CD4-positive, CD25-positive, alpha-beta regulatory T cell (primary cell): Measurements from ENCODE around the gene CTBP2. TPM values are rescaled to one million over a fixed set of nuclear protein-coding genes. Genes with fewer than 3 reads are reported as not detected.

Experiments
- ATAC-seq, 2 donors: fragments of 150-1000 bp; cut with Tn5 transposase; one replicate each; pipeline ENCODE4 v1.10.0; 2021; ENCODE audit warnings: low read depth in 2 of 2, moderate number of reproducible peaks in 2 of 2, moderate library complexity in 1 of 2
- DNase-seq, 3 donors: peaks; one replicate each; pipeline versions ENCODE4 v3.0.0 to v3.0.0-alpha.2; 2012 to 2022; ENCODE audit warnings: mixed read lengths in 1 of 3
- H3K27ac ChIP-seq: one replicate; pipeline ENCODE4 v1.7.0; 2013; ENCODE audit warnings: mild to moderate bottlenecking, low read length; ENCODE audit not compliant: insufficient read depth, poor library complexity, severe bottlenecking
- H3K27me3 ChIP-seq: one replicate; pipeline ENCODE4 v1.7.0; 2013; ENCODE audit warnings: low read length; ENCODE audit not compliant: control insufficient read depth, insufficient read depth
- H3K36me3 ChIP-seq: one replicate; pipeline ENCODE4 v1.7.0; 2013; ENCODE audit warnings: mild to moderate bottlenecking, low read length, moderate library complexity; ENCODE audit not compliant: control insufficient read depth, insufficient read depth
- H3K4me1 ChIP-seq: 2 replicates; pipeline ENCODE4 v1.7.0; 2013; ENCODE audit warnings: mild to moderate bottlenecking, low read length; ENCODE audit not compliant: insufficient read depth, control insufficient read depth, poor library complexity, severe bottlenecking
- H3K4me3 ChIP-seq: one replicate; pipeline ENCODE4 v1.7.0; 2013; ENCODE audit warnings: low read depth, mild to moderate bottlenecking, low read length, moderate library complexity
- H3K9me3 ChIP-seq, 2 experiments: 1 replicate in 1 of 2; 2 replicates in 1 of 2; pipeline ENCODE4 v1.7.0; 2013; ENCODE audit warnings: low read length in 2 of 2, mild to moderate bottlenecking in 1 of 2, moderate library complexity in 1 of 2; ENCODE audit not compliant: control insufficient read depth in 2 of 2
- H3K27ac Mint-ChIP-seq, 3 donors: one replicate each; pipeline ENCODE4 v1.8.0; 2020 to 2022; ENCODE audit warnings: mild to moderate bottlenecking in 3 of 3, mixed read lengths in 3 of 3, moderate library complexity in 2 of 3
- H3K27me3 Mint-ChIP-seq: one replicate; pipeline ENCODE4 v1.8.0; 2022; ENCODE audit warnings: mild to moderate bottlenecking, mixed read lengths
- H3K36me3 Mint-ChIP-seq: one replicate; pipeline ENCODE4 v1.8.0; 2020; ENCODE audit warnings: mixed read lengths
- H3K4me1 Mint-ChIP-seq, 4 donors: one replicate each; pipeline ENCODE4 v1.8.0; 2020 to 2022; ENCODE audit warnings: mixed read lengths in 4 of 4, mild to moderate bottlenecking in 1 of 4
- H3K4me3 Mint-ChIP-seq, 4 donors: one replicate each; pipeline ENCODE4 v1.8.0; 2020 to 2022; ENCODE audit warnings: mild to moderate bottlenecking in 4 of 4, mixed read lengths in 4 of 4, moderate library complexity in 3 of 4
- H3K9me3 Mint-ChIP-seq, 7 donors: one replicate each; pipeline ENCODE4 v1.8.0; 2020 to 2022; ENCODE audit warnings: mixed read lengths in 7 of 7, mild to moderate bottlenecking in 3 of 7, moderate library complexity in 2 of 7
- polyA plus RNA-seq, 4 donors: library from polyadenylated mRNA; unstranded; fragments of 300-500 nt; fragmentation: Illumina TruSeq; gene quantifications; one replicate each; pipeline ENCODE4 v1.2.3, GENCODE V29; 2021
- total RNA-seq: library from RNA; stranded (reverse); gene quantifications from one replicate; pipeline ENCODE4 v1.2.3, GENCODE V29; 2022

The CTBP2 gene
- total and polyA plus RNA-seq, 5 donors from 2014 or later: 0.10 to 0.49 (median 0.13) TPM; not detected in 2

DNA sequence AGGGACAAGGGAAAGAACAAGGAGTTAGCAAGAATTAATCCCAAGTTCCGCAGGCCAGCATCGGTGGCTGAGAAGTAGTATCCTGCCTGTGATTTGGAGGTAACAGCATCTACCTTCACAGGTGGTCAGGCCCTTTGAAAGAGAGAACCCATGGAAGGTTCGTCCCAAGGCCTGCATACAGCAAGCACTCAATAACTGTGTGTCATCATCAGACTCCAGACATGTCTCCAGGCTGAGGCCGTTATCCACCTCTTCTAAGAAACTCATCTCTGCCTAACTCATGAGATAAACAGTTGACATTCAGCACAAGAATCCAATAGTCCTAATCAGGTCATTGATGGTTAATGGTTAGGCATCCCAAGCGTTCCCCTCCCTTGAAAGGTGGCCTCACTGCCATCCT is 45.0 kb downstream of the CTBP2 start:
- H3K36me3 ChIP-seq: no peaks in the 10 kb centered on the region
- ATAC-seq: no peak
- no peaks in the 10 kb centered on the region for H3K4me1 Mint-ChIP-seq
- no peak overlapping the region for H3K4me3 Mint-ChIP-seq
- no peak overlapping the region for H3K27ac Mint-ChIP-seq
- no peak overlapping the region for H3K27ac ChIP-seq
- H3K27me3 Mint-ChIP-seq: peaks cover 10% of the 10 kb centered on the region
- H3K27me3 ChIP-seq: no peaks in the 10 kb centered on the region
- H3K9me3 Mint-ChIP-seq: peaks cover 0 to 4% (median 0%) of the 10 kb centered on the region in 7 donors
- H3K36me3 Mint-ChIP-seq: no peaks in the 10 kb centered on the region
- H3K4me1 ChIP-seq: no peaks in the 10 kb centered on the region
- no peak for DNase-seq
- no peaks in the 10 kb centered on the region for H3K9me3 ChIP-seq
- H3K4me3 ChIP-seq: no peak overlapping the region

GRCh38 chr10:125114761-125115391 is 45.5 kb downstream of the CTBP2 start:
- ATAC-seq (no peak), DNase-seq (no peak)
- no peaks in the 10 kb centered on the region for H3K4me1 Mint-ChIP-seq
- no peak overlapping the region for H3K27ac Mint-ChIP-seq
- no peak overlapping the region for H3K4me3 Mint-ChIP-seq
- Histone ChIP-seq H3K4me1 (no peaks in the 10 kb centered on the region), H3K27ac (no peak overlapping the region), H3K4me3 (no peak overlapping the region), H3K36me3 (no peaks in the 10 kb centered on the region), H3K9me3 (no peaks in the 10 kb centered on the region), H3K27me3 (no peaks in the 10 kb centered on the region)
- no peaks in the 10 kb centered on the region for H3K36me3 Mint-ChIP-seq
- H3K9me3 Mint-ChIP-seq: peaks cover 0 to 2% (median 0%) of the 10 kb centered on the region in 7 donors
- peaks cover 10% of the 10 kb centered on the region for H3K27me3 Mint-ChIP-seq

GRCh38 chr10:125113691-125114371 is 46.5 kb downstream of the CTBP2 start:
- Histone ChIP-seq H3K9me3 (no peaks in the 10 kb centered on the region), H3K27me3 (no peaks in the 10 kb centered on the region), H3K4me3 (no peak overlapping the region), H3K36me3 (no peaks in the 10 kb centered on the region), H3K27ac (no peak overlapping the region), H3K4me1 (no peaks in the 10 kb centered on the region)
- Mint-ChIP-seq H3K4me1 (no peaks in the 10 kb centered on the region), H3K27ac (no peak overlapping the region), H3K4me3 (no peak overlapping the region), H3K27me3 (peaks cover 10% of the 10 kb centered on the region), H3K9me3 (peaks cover 0 to 2% (median 0%) of the 10 kb centered on the region in 7 donors), H3K36me3 (no peaks in the 10 kb centered on the region)
- DNase-seq (no peak), ATAC-seq (no peak)

- H3K27ac ChIP-seq: no peak overlapping the region
- Mint-ChIP-seq H3K27me3 (peaks cover 10% of the 10 kb centered on the region), H3K9me3 (peaks cover 0 to 2% (median 0%) of the 10 kb centered on the region in 7 donors), H3K4me1 (no peaks in the 10 kb centered on the region), H3K36me3 (no peaks in the 10 kb centered on the region), H3K27ac (no peak overlapping the region), H3K4me3 (no peak overlapping the region)
- H3K27me3 ChIP-seq: no peaks in the 10 kb centered on the region
- H3K9me3 ChIP-seq: no peaks in the 10 kb centered on the region
- no peak overlapping the region for H3K4me3 ChIP-seq
- DNase-seq: no peak
- H3K4me1 ChIP-seq: no peaks in the 10 kb centered on the region
- ATAC-seq: no peak
- H3K36me3 ChIP-seq: no peaks in the 10 kb centered on the region
These were observed 47.5 kb downstream of the CTBP2 start for GRCh38 chr10:125112697-125113494.

- H3K4me3 ChIP-seq: no peak overlapping the region
- H3K4me3 Mint-ChIP-seq: no peak overlapping the region
- H3K9me3 ChIP-seq: no peaks in the 10 kb centered on the region
- peaks cover 10% of the 10 kb centered on the region for H3K27me3 Mint-ChIP-seq
- DNase-seq (no peak), ATAC-seq (no peak)
- no peak overlapping the region for H3K27ac ChIP-seq
- no peaks in the 10 kb centered on the region for H3K4me1 ChIP-seq
- peaks cover 0 to 2% (median 0%) of the 10 kb centered on the region in 7 donors for H3K9me3 Mint-ChIP-seq
- no peak overlapping the region for H3K27ac Mint-ChIP-seq
- H3K27me3 ChIP-seq: no peaks in the 10 kb centered on the region
- no peaks in the 10 kb centered on the region for H3K4me1 Mint-ChIP-seq
- H3K36me3 Mint-ChIP-seq: no peaks in the 10 kb centered on the region
- H3K36me3 ChIP-seq: no peaks in the 10 kb centered on the region
These were observed 49.1 kb downstream of the CTBP2 start for GRCh38 chr10:125111118-125111727.

GRCh38 chr10:125107965-125108580 is 52.3 kb downstream of the CTBP2 start:
- Histone ChIP-seq H3K9me3 (no peaks in the 10 kb centered on the region), H3K27me3 (no peaks in the 10 kb centered on the region), H3K36me3 (no peaks in the 10 kb centered on the region), H3K4me3 (no peak overlapping the region), H3K27ac (no peak overlapping the region), H3K4me1 (no peaks in the 10 kb centered on the region)
- Mint-ChIP-seq H3K4me1 (no peaks in the 10 kb centered on the region), H3K9me3 (peaks cover 0 to 1% (median 0%) of the 10 kb centered on the region in 7 donors), H3K4me3 (no peak overlapping the region), H3K27me3 (no peaks in the 10 kb centered on the region), H3K27ac (no peak overlapping the region), H3K36me3 (no peaks in the 10 kb centered on the region)
- no peak for DNase-seq
- ATAC-seq: no peak

- H3K4me1 ChIP-seq: no peaks in the 10 kb centered on the region
- no peaks in the 10 kb centered on the region for H3K9me3 ChIP-seq
- no peak overlapping the region for H3K4me3 Mint-ChIP-seq
- no peaks in the 10 kb centered on the region for H3K9me3 Mint-ChIP-seq
- no peak overlapping the region for H3K27ac ChIP-seq
- no peaks in the 10 kb centered on the region for H3K27me3 Mint-ChIP-seq
- DNase-seq (no peak), ATAC-seq (no peak)
- no peaks in the 10 kb centered on the region for H3K36me3 ChIP-seq
- no peaks in the 10 kb centered on the region for H3K27me3 ChIP-seq
- no peak overlapping the region for H3K4me3 ChIP-seq
- no peaks in the 10 kb centered on the region for H3K4me1 Mint-ChIP-seq
- no peaks in the 10 kb centered on the region for H3K36me3 Mint-ChIP-seq
- H3K27ac Mint-ChIP-seq: no peak overlapping the region
These were observed 53.0 kb downstream of the CTBP2 start for GRCh38 chr10:125107166-125107949.
